Muscle layer of duodenum (tissue), 2 donors: ENCODE measurements around the gene CNOT3.
A peak's percentile ranks its signal among the peaks of the same experiment; 100 is the strongest.
"Not testable (repeated sequence)": the region's sequence is repeated elsewhere in the genome, so short reads cannot be mapped to it uniquely, and the experiment has no call there.

Experiments
- H3K27ac ChIP-seq: one replicate; pipeline ENCODE4 v1.7.0; 2013; ENCODE audit warnings: mild to moderate bottlenecking, low read length
- H3K27me3 ChIP-seq: one replicate; pipeline ENCODE4 v1.7.0; 2013; ENCODE audit warnings: low read depth, mild to moderate bottlenecking, control low read depth, low read length
- H3K36me3 ChIP-seq, 2 donors: one replicate each; pipeline ENCODE4 v1.7.0; 2013; ENCODE audit warnings: low read length in 2 of 2, control low read depth in 1 of 2, mild to moderate bottlenecking in 1 of 2; ENCODE audit not compliant: insufficient read depth in 2 of 2, control insufficient read depth in 1 of 2
- H3K4me1 ChIP-seq, 2 donors: one replicate each; pipeline ENCODE4 v1.7.0; 2013; ENCODE audit warnings: low read length in 2 of 2, mild to moderate bottlenecking in 2 of 2, control low read depth in 1 of 2, moderate library complexity in 1 of 2; ENCODE audit not compliant: insufficient read depth in 2 of 2, control insufficient read depth in 1 of 2
- H3K4me3 ChIP-seq, 2 donors: one replicate each; pipeline ENCODE4 v1.7.0; 2013; ENCODE audit warnings: low read length in 2 of 2, low read depth in 1 of 2, mild to moderate bottlenecking in 1 of 2
- H3K9me3 ChIP-seq, 2 donors: one replicate each; pipeline ENCODE4 v1.7.0; 2013; ENCODE audit warnings: low read length in 2 of 2, control low read depth in 1 of 2, mild to moderate bottlenecking in 1 of 2; ENCODE audit not compliant: control insufficient read depth in 1 of 2
- donor health status: healthy.

CNOT3 gene

GRCh38 chr19:54137699-54138488 lies at the start of gene CNOT3:
TSS of gene CNOT3 (plus strand) at chr19:54137762. CDS start at chr19:54142979, 5,217 bp downstream.
- peaks cover 3 to 9% of the 10 kb centered on the region in 2 donors for H3K36me3 ChIP-seq
- peak within 1 kb of the TSS; percentile 45 for H3K27ac ChIP-seq
- no peaks in the 10 kb centered on the region for H3K27me3 ChIP-seq
- peaks cover 4 to 36% of the 10 kb centered on the region in 2 donors for H3K4me1 ChIP-seq
- no peaks in the 10 kb centered on the region for H3K9me3 ChIP-seq
- peak within 1 kb of the TSS; percentile 83 to 90 for H3K4me3 ChIP-seq

- H3K4me1 ChIP-seq = peaks cover 0 to 10% of the 10 kb centered on the region in 2 donors
- no peaks in the 10 kb centered on the region for H3K36me3 ChIP-seq
- no peaks in the 10 kb centered on the region for H3K9me3 ChIP-seq
- no peaks in the 10 kb centered on the region for H3K27me3 ChIP-seq
- no peak overlapping the region for H3K4me3 ChIP-seq
- no peak overlapping the region for H3K27ac ChIP-seq
Observed at GRCh38 chr19:54094426-54095000, 43.0 kb upstream of the CNOT3 start.

GRCh38 chr19:54095136-54095858 lies 42.3 kb upstream of the CNOT3 start:
- no peaks in the 10 kb centered on the region for H3K27me3 ChIP-seq
- no peaks in the 10 kb centered on the region for H3K9me3 ChIP-seq
- H3K4me1 ChIP-seq = peaks cover 0 to 10% of the 10 kb centered on the region in 2 donors
- no peaks in the 10 kb centered on the region for H3K36me3 ChIP-seq
- peak overlapping the region in 1 of 2 donors; percentile 59 for H3K4me3 ChIP-seq
- no peak overlapping the region for H3K27ac ChIP-seq

- peak overlapping the region; percentile 39 to 59 for H3K4me3 ChIP-seq
- not testable (repeated sequence) for H3K27me3 ChIP-seq, H3K27ac ChIP-seq
Observed at GRCh38 chr19:54095859-54096616, 41.5 kb upstream of the CNOT3 start.

GRCh38 chr19:54096617-54097106 lies 40.9 kb upstream of the CNOT3 start:
- no peaks in the 10 kb centered on the region for H3K27me3 ChIP-seq
- H3K27ac ChIP-seq = no peak overlapping the region
- H3K4me1 ChIP-seq = peaks cover 0 to 10% of the 10 kb centered on the region in 2 donors
- no peaks in the 10 kb centered on the region for H3K9me3 ChIP-seq
- peak overlapping the region; percentile 39 to 59 for H3K4me3 ChIP-seq
- H3K36me3 ChIP-seq = no peaks in the 10 kb centered on the region

More at GRCh38 chr19:54095859-54096616, 41.5 kb upstream of the CNOT3 start:
- H3K36me3 ChIP-seq, H3K9me3 ChIP-seq: not testable (repeated sequence)
- peaks cover 0 to 10% of the 10 kb centered on the region in 2 donors for H3K4me1 ChIP-seq

- no peaks in the 10 kb centered on the region for H3K27me3 ChIP-seq
- H3K4me1 ChIP-seq = peaks cover 4 to 23% of the 10 kb centered on the region in 2 donors
- no peak overlapping the region for H3K4me3 ChIP-seq
- no peak overlapping the region for H3K27ac ChIP-seq
- no peaks in the 10 kb centered on the region for H3K9me3 ChIP-seq
- no peaks in the 10 kb centered on the region for H3K36me3 ChIP-seq
Observed at GRCh38 chr19:54099190-54099902, 38.2 kb upstream of the CNOT3 start.

GRCh38 chr19:54099903-54100255 lies 37.7 kb upstream of the CNOT3 start:
- H3K36me3 ChIP-seq, H3K27ac ChIP-seq, H3K4me3 ChIP-seq, H3K27me3 ChIP-seq, H3K9me3 ChIP-seq: not testable (repeated sequence)
- H3K4me1 ChIP-seq = peaks cover 4 to 24% of the 10 kb centered on the region in 2 donors

GRCh38 chr19:54100561-54100960 lies 37.0 kb upstream of the CNOT3 start, which contains the start of gene OSCAR:
TSS of gene OSCAR (minus strand) at chr19:54100803. CDS start at chr19:54100792, 11 bp downstream.
- Histone ChIP-seq H3K27me3 (no peaks in the 10 kb centered on the region), H3K9me3 (no peaks in the 10 kb centered on the region), H3K4me3 (no peak within 1 kb of the TSS), H3K27ac (no peak within 1 kb of the TSS), H3K36me3 (peaks cover 1 to 4% of the 10 kb centered on the region in 2 donors), H3K4me1 (peaks cover 4 to 21% of the 10 kb centered on the region in 2 donors)

- H3K27me3 ChIP-seq = no peaks in the 10 kb centered on the region
- H3K4me1 ChIP-seq = peaks cover 4 to 14% of the 10 kb centered on the region in 2 donors
- H3K4me3 ChIP-seq = peak within 1 kb of the TSS; percentile 93 to 97
- no peaks in the 10 kb centered on the region for H3K9me3 ChIP-seq
- peak within 1 kb of the TSS; percentile 60 for H3K27ac ChIP-seq
- H3K36me3 ChIP-seq = peaks cover 3 to 22% of the 10 kb centered on the region in 2 donors
Observed at GRCh38 chr19:54102421-54103169, 35.0 kb upstream of the CNOT3 start, which contains the start of gene NDUFA3. TSS of gene NDUFA3 (plus strand) at chr19:54102855. CDS start at chr19:54102879, 24 bp downstream.
